Measurements from ENCODE around the gene TNS2.
"Not testable (repeated sequence)": the region's sequence is repeated elsewhere in the genome, so short reads cannot be mapped to it uniquely, and the experiment has no call there.

TNS2 gene

GRCh38 chr12:53049571-53050318 lies at the start of gene TNS2:
TNS2 (plus strand) TSS chr12:53050065; CDS start chr12:53050186, 121 bp downstream.
- no peak for DNase-seq

- DNase-seq = no peak
Measured at GRCh38 chr12:53004178-53004577, 45.7 kb upstream of the TNS2 start.

GRCh38 chr12:53004582-53004981 lies 45.3 kb upstream of the TNS2 start:
- no peak for DNase-seq

GRCh38 chr12:53005215-53005985 lies 44.5 kb upstream of the TNS2 start:
- DNase-seq = no peak

- peak; percentile 97 for DNase-seq
Measured at GRCh38 chr12:53005986-53006809, 43.7 kb upstream of the TNS2 start, which contains the start of gene EIF4B. EIF4B (plus strand) TSS chr12:53006456; CDS start chr12:53006484, 28 bp downstream.

GRCh38 chr12:53006810-53007309 lies 43.0 kb upstream of the TNS2 start:
- DNase-seq = peak; percentile 61

GRCh38 chr12:53007343-53007742 lies 42.5 kb upstream of the TNS2 start:
- DNase-seq = no peak

- not testable (repeated sequence) for DNase-seq
Measured at GRCh38 chr12:53008760-53009159, 41.1 kb upstream of the TNS2 start.

GRCh38 chr12:53010955-53011354 lies 38.9 kb upstream of the TNS2 start:
- no peak for DNase-seq

- no peak for DNase-seq
Measured at GRCh38 chr12:53011889-53012288, 38.0 kb upstream of the TNS2 start.

GRCh38 chr12:53012928-53013327 lies 36.9 kb upstream of the TNS2 start:
- no peak for DNase-seq

GRCh38 chr12:53014709-53015108 lies 35.2 kb upstream of the TNS2 start:
- DNase-seq = no peak

- DNase-seq = no peak
Measured at GRCh38 chr12:53025250-53025649, 24.6 kb upstream of the TNS2 start.

- not testable (repeated sequence) for DNase-seq
Measured at GRCh38 chr12:53027014-53027413, 22.9 kb upstream of the TNS2 start.

GRCh38 chr12:53031616-53032015 lies 18.2 kb upstream of the TNS2 start:
- DNase-seq = no peak

GRCh38 chr12:53033832-53034231 lies 16.0 kb upstream of the TNS2 start:
- DNase-seq = not testable (repeated sequence)

GRCh38 chr12:53034459-53034858 lies 15.4 kb upstream of the TNS2 start:
- DNase-seq = no peak

GRCh38 chr12:53036802-53037201 lies 13.1 kb upstream of the TNS2 start:
- DNase-seq = no peak

- no peak for DNase-seq
Measured at GRCh38 chr12:53039851-53040250, 10.0 kb upstream of the TNS2 start.

GRCh38 chr12:53042607-53043454 lies 7.0 kb upstream of the TNS2 start:
- no peak for DNase-seq

- DNase-seq = no peak
Measured at GRCh38 chr12:53044052-53044581, 5.7 kb upstream of the TNS2 start.
